HG03060 (cell line): ENCODE data around the gene IMP3.

Source experiments
- ATAC-seq: cut with Tn5 transposase; IDR thresholded peaks from one replicate; pipeline ENCODE4 v1.9.1; 2021; ENCODE audit warnings: low read depth, moderate number of reproducible peaks; ENCODE audit not compliant: unreplicated experiment

Gene IMP3

DNA sequence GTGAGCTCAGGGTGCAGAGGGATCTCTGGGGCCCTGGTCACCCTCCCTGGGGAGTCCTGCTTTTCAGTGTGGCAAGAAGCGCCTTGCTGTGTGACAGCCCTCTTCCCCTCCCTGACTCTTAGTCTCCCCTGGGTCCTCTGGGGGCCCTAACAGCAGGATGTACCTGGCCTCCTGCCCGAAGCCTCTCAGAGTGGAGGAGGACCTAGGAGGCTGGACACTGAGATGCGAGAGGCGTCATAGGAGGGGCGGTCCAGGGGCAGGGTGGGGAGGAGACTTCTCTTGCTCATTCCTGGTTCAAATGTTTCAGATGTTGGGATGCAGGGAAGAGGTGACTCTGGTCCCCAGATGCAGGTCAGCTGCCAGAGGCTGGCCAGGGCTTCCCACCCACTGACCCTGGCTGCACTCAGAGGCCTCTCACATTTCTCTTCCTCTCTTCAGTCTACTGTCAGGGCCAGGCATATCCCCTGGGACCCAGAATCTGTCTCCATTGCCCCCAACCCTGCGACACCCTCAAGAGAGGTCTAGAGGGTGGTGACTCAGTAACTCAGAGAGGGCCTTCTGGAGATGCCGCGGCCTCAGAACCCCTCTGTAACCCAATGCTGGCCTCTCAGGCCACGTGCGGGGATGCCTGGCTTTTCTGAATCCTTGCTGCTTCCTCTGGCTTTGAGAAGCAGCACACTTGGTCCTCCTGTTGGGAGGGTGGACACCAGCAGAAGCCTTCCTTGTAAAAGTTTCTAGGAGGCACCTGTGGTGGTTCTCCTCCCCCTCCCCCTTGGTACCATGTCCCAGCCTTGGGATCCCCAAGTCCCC, 33.6 kb upstream of the IMP3 start:
- no peak for ATAC-seq

DNA sequence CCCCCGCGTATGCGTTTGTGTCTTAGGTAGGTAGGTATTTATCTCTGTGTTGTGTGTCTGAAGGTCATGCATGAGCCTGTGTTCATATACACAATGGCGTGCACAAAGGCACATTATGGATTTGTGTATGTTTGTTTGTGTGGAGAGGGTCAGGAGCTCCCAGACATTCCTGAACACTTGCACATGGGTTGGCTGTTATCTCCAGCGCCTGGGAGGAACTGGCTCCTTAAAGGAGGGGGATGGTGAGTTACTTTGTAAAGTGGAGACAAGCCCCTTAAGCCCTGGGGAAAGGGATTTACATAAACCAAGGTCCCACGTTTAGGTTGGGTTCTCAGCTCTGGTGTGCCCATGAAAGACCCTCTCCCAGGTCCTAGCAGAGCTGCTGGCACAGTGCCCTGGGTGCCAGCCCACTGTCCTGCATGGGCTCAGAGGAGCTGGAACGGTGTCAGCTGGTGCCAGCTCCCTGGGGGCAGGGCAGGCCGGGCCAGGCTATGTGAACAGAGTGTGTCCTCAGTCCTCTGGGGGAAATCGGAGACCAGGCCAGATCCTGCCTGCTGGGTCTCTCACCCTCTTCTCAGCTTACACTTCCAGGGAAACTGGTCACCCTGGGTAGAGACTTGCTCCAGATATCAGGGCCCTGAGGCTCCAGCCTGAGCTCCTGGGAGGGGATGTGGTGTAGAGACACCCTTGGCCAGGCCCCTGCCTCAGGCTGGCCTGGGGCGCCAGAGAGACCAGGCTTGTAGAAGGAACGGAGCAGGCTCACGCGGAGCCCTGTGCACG, 32.8 kb upstream of the IMP3 start:
- ATAC-seq = no peak

DNA sequence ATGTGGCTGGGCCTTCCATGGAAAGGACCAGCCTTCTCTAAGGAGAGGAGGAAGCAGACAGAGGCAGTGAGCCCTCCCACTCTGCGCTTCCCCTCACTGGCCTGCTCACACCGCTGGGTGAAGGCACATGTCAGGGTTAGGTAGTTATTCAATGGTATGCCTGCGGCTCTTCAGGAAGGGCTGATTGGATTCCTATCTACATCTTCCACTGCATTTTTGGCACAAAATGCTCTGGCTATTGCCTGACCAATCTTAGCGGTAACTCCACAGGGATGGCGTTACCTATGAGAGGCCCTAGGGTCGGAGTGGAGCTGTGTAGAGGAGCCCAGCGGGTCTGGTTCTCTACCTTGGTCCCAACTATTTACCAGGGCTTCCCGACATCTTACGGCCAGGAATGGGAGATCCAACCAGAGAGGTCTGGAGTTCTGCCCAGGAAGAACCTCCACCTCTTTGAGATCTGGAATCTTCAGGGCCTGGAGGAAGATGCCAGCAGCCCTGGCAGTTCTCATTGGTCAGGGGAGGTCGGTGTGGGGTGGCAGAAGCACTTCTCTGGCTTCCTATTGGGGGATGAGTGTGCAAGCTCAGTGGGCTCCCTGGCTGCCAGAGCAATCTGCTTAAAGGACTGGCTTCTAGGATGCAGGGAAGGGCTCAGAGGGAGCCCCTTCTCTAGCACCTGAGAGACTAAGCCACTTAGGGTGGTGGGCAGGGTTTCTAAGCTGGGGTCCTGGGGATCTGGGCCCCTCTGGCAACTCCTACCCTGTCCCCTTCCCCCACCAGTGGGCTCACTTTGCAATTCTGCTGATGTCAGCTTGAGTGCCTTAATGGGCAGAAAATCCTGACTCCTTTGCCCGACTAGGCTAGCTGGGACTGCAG, 31.9 kb upstream of the IMP3 start:
- no peak for ATAC-seq

DNA sequence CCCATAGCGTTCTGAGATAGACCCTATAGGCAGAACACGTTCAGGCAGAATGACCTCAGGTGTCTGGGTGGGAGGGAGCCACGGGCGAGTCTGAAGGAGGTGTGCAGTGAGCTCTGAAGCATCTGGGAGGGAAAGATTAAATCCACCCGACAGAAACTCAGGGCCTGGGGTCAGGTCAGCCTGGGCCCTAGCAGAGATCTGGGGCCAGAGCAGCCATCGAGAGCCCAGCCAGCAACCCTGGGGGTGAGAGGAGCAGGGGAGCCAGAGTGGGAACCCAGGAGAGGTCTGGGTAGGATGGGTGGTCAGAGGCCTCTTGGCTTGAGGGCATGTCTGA, 29.8 kb upstream of the IMP3 start:
- no peak for ATAC-seq

DNA sequence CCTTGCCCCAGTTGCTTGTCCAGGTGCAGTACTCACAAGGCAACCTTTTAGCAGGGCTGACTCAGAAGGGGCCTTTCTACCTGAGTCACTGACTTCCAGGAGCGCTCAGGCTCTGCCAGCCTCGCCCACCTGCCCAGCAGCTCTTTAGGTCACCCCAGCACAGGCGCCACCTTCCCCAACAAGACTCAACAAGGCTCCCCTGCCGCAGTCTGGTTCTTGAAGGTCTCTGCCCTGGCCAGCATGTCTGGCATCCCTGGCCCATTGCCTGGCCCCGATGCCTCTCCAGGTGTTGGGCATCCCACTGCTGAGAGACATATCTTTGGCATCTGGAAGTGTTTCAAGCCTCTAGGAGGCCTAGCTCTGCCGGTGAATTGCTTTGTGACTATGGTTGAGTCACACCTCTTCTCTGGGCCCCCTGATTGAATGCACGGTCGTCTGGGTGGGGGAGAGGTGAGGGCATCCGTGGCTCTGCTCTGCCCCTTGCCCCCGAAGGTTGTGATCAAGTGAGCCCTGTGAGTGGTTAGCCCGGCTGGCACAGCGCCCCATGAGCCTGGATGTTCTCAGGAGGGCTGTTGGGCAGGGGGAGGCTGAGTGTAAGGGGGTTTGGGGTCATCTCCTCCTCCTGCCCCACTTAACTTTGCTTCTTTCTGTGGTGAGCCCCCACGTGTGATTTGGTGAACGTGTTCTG, 29.3 kb upstream of the IMP3 start:
- no peak for ATAC-seq

DNA sequence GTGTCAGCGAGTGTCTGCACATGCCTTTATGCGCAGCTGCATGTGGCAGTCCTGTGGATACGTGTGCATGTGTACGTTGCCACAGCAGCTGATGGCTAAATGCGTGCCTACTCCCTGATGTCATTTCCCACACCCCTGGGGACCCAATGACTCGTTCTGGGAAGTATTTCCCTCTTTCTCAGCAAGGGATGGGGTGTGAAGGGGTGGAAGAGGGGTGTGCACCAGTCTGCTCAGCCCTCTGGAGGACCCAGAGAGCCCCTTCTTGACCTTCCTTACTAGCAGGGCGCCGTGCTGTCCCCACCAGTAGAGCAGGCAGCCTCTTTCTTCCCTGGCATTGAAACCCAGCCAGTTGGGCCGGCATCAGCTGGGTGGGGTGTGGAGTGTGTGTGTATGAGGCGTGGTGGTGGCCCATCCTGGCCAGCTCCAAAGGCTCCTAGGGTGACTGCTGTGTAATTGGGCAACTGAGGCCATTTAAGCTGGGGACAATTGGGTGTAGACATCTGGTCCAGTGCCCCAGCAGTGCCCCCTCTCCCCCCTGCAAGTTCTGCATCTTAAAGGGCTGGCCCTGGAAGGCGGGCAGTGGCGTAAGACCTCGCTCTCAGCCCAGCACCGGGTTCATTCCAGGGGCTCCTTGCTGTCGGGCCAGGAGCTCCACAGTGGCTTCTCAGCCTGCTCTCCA, 26.9 kb upstream of the IMP3 start:
- ATAC-seq = no peak

DNA sequence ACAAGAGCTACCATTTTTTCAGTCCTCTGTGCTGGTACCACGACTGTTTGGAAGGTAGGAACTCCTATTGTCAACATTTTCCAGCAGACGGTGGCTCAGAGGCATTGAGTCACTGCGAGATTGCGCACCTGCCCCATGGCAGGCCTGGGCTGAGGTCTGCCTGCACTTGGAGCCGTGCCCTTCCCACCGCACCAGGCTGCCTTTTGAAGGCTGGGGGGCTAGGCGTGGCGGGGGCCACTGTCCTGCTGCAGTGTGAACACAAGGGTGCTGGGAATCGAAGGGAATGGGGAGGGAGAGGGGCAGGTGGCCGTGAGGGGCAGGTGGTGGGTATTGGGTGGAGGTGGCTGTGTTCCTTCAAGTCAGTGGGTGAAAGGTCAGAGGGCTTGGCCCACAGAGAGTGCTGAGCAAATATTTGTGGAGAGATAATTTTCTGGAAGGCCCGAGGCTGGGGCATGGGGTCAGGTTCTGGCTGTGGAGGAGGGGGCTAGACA, 24.0 kb upstream of the IMP3 start:
- ATAC-seq = no peak

DNA sequence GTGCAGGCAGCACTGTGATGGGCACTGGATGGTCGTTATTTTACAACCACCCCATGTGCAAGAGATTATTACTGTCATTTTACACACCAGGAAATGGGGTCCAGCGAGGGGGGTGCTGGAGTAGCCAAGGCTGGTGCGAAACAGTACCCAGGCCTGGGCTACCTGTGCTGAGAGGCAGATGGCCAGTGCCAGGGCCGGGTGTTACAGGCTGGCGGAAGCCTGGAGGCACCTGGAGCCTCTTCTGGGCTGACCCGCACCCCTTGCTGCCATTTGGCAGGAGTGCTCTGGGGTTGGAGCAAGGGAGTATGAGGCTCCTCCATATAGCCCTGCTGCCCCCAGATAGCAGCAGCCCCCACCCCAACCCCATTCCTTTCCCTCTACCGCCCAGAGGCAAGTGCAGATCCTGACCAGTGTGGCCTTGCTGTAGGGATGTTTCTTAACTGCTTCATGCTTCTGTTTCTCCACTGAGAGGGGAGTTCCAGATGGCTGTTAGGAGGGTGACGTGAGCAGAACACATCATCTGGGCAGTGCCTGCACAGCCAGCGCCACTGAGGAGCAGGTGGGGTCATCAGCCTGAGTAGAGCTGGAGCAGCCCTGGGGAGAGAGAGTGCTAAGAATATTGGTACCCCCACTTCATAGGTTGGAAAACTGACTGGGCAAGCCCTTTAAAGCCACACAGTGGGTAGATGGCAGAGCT, 22.9 kb upstream of the IMP3 start:
- no peak for ATAC-seq

DNA sequence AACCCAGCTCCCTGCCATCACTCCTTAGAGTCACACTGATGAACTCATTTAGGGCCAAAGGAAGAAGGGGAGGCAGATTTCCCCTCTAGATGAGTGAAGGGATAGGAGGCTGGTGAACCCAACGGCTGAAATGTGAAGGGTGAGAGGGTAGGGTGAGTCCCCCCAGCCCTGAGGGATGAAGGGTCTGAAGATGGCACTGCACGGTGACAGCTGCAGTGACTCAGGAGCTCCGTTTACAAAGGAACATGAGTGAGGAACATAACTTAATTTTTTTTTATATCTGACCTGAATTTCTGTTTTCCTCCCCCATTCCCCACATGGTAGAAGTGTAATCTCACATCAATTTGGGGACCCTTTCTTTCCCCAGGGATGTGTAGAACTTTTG, 21.7 kb upstream of the IMP3 start:
- no peak for ATAC-seq

DNA sequence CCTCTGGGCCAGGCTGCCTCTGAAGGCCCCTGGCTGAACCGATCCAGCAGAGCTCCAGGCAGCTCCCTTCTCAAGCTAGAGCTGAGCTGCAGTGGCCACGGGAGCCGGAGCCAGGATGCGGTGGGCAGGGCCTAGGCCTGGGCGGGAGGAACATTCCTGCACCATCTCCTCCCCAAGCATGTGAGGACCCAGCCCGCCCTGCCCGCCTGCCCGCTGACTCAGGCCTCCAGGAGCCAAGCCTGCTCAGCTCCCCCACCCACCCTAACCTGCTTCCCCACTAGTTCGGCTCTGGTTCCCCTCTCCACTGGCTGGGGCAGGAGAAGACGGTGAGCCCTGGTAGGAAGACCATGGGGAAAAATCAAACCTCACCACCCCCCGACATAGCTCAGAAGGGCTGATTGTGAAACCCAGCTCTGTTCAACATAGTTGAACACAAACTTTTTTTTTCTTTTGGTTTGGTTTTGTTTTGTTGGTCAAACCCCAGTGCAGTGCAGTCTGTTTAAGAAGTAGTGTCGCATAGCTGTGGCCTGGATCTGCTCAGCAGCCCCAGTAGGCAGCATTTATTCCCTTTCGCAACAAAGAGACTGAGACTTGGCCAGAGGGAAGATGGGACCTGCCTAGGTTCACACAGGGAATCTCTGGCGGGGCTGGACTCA, 21.2 kb upstream of the IMP3 start:
- ATAC-seq = no peak

DNA sequence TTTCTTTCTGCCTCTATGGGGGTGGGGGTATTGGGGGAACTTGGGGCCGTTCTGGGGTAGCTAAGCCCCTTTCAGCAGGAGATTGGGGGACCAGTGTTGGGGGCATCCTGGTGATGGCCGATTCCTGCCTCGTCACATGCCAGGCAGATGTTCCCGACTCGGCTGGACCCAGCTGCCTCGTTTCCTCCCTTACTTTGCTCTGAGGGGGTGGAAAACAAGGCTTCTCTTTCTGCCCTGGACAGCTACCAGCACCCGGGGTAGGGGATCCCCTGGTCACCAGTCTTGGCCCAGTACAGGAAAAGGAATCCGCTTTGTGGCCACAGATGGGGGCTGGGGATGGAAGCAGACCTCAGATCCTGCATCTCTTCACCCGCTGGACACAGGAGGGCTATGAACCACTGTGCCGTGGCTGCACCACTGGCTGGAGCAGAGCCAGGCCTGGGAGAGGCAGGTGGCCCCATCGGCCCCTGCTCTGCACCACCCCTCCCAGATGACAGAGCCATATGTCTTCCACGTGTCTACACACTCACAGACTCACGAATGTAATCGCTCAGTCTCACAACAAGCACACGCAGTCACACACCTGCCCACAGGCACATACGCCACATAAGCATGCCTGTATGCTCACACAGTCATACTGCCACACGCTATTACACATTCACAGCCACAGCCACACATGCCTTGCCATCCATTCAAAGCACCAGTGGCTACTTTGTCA, 20.1 kb upstream of the IMP3 start:
- ATAC-seq = no peak

DNA sequence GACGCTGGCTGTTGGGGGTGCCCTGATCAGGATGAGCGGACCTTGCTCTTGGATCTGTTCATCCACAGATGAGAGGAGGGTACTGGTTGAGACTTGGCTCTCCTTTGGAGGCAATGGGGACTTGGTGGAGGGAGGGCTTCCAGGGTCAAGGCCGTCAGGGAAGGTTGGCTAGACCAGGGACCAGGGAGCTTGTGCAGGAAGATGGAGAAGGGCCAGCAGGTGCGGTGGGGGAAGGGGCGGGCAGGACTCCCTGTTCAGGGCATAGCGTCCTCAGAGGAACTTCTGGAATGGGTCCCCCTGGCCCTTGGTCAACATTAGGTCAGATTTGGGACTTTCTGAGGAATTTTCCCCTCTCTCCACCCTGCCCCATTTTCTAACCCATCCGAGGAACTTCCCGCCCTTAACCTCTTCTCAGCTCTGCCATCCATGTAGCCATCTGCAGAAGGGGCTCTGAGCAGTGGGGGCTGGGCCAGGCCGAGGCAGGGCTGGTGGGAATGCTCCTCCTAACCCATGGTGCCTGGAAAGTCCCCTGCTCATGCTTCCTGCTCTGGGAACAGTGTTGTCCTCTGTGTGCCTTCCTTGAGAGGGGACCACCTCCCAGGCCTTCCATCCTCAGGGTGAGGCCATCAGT, 19.2 kb upstream of the IMP3 start:
- ATAC-seq = no peak

DNA sequence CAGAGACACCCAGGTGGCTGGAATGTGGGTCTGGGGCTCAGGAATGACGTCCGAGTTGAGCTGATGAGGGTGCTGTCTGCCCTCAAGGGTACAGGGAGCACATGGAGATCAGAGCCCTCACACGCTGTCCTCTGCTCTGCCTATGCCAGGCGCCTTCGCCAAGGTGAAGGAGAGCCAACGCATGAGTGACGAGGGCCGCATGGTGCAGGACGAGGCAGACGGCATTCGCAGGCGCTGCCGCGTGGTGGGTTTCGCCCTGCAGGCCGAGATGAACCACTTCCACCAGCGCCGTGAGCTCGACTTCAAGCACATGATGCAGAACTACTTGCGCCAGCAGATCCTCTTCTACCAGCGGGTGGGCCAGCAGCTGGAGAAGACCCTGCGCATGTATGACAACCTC, 16.8 kb upstream of the IMP3 start:
- ATAC-seq = no peak

DNA sequence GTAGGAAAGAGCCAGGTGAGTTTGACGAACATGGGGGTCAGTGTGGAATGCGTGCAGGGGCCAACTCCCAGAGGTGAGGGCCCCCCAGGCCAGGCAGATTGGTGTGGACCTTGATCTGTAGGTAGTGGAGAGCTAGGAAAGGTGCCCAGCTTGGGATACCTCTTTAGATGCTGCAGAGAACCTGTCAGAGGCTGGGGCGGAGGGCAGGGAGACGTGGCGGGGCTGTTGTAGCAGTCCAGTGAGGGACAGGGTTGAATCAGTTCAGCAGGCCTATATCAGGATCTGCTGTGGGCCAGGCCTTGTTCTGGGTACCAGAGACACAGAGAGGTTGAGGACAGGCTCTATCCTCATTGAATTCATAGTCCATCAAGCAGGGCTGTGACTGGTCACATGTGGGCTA, 16.3 kb upstream of the IMP3 start:
- ATAC-seq = no peak

DNA sequence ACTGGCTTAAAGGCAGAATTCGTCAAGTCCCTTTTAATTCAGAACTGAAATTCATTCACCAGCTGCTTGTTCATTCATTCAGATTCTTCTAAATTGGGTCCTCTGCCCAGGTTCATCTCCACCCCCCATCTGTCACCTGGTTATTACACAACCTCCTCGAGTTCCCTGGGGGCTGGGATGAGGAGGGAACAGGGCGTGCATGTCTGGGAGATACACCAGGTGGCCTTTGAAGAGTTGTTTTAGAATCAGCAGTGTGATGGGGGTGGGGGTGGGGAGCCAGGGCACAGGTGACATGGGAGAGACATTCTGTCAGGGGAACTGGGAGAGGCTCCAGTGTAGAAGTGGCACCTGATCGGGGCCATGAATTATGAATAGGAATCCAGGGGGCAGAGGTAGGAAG, 15.9 kb upstream of the IMP3 start:
- no peak for ATAC-seq

DNA sequence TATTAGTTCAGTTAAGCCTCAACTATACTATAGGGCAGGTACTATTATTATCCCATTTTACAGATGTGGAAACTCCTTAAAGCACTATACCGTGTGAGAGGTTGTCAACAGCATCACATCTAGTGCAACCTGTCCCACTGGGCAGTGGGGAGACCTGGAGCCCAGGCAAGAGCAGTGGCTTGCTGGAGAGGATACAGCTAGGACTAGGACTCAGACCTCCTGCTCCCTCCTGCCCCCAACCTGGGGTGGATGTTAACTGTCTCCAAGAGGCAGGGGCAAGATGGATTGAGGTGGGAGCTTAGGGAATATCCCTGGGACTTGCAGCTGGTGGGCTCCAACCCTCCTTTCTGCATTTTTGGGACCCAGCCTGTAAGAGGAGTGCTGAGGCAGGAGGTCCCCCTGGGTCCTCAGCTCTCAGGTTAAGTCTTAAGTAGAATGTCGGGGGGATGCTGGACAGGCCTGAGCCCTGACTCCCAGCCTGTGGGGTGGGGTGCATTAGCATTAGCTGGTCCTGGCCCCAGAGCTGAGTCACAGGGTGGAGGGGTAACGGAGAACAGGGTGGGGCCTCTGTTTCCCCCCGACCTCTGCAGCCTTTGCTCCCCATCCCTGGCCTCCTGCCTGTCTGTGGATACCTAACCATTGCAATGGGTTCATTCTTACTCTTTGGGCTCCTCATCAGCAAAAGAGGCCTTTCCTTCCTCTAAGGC, 14.3 kb upstream of the IMP3 start:
- no peak for ATAC-seq

DNA sequence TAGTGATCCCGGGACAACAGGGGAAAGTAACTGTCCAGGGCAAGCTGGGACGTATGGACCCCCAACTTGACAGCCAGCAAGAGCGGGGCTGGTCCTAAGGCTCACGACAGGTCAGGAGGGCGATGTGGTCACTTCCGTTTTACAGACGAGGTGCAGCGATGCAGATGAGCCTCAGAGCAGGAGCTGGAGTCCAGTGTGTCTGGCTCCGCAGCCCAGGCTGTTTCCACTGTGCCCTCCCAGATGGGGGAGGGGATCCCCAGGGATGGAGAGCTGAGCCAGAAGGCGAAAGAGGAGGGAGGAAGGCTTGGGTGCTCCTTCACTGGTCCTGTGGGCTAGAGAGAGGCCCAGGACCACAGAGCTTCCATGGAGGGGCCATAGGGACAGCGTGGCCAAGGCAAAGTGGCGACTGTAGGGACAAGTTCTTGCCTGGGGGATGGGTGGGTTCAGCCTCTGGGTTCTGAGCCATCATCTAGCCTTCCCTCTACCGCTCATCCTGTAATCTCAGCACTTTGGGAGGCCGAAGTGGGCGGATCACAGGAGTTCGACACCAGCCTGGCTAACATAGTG, 13.4 kb upstream of the IMP3 start:
- ATAC-seq = no peak
